B cell (primary cell): ENCODE data around the gene TBC1D2.

Source experiments
- CTCF ChIP-seq: fragments of 200-600 bp; IDR thresholded peaks from one replicate; pipeline ENCODE4 v1.8.0; 2022; ENCODE audit warnings: antibody characterized with exemption, mild to moderate bottlenecking
- EZH2 ChIP-seq: IDR thresholded peaks from 2 replicates; pipeline ENCODE4 v1.6.1; 2012; ENCODE audit warnings: borderline replicate concordance, low read depth, mild to moderate bottlenecking, moderate library complexity, low read length; ENCODE audit not compliant: insufficient read depth, poor library complexity, severe bottlenecking

- TF ChIP-seq CTCF (no peak), EZH2 (no peak)
Observed at GRCh38 chr9:98253565-98253964, 1.9 kb downstream of the TBC1D2 start.
